HG03469 (cell line): Measurements from ENCODE around the gene FHAD1.

Experiments used
- ATAC-seq: cut with Tn5 transposase; IDR thresholded peaks from one replicate; pipeline ENCODE4 v1.9.1; 2021; ENCODE audit warnings: mild to moderate bottlenecking, moderate library complexity, moderate number of reproducible peaks; ENCODE audit not compliant: unreplicated experiment

FHAD1 gene

DNA sequence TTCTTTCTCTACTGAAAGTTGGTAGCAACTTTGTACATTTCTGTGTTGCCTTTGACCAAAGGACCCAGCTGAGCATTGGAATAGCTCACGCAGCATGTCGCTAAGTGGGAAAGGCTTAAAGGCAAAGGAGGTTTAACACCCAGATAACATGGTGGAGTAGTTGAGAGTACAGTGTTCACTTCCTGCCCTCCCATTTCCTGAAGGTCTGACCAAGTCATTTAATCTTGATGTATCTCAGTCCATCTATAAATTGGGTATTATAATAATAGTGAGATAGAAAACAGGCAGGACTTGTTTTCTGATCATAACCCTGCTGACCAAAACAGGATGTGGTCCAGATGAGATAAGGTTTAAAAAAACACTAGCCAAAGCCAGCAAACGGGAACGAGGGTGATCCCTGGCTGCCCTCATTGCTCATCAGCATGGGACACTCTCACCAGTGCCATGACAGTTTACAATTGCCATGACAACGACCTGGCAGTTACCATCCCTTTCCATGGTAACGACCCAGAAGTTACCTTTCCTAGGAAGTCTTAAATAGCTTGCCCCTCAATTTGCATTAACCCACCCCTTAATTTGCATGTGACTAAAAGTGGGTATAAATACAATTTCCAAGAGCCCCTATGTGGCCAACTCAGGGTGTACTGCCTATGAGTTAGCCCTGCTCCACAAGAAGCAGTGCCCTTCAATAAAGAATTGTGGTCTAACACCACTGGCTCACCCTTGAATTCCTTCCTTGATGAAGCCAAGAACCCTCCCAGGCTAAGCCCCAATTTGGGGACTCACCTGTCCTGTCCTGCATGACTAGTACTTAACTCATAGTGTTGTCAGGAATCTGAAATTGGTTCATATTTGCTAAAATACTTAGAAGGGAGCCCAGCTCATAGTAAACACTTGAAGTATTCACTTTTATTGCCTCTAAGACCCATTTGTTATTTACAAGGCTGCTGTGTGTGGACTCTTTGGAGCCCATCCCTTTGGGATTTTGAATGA lies 28.4 kb upstream of the FHAD1 start:
- no peak for ATAC-seq

DNA sequence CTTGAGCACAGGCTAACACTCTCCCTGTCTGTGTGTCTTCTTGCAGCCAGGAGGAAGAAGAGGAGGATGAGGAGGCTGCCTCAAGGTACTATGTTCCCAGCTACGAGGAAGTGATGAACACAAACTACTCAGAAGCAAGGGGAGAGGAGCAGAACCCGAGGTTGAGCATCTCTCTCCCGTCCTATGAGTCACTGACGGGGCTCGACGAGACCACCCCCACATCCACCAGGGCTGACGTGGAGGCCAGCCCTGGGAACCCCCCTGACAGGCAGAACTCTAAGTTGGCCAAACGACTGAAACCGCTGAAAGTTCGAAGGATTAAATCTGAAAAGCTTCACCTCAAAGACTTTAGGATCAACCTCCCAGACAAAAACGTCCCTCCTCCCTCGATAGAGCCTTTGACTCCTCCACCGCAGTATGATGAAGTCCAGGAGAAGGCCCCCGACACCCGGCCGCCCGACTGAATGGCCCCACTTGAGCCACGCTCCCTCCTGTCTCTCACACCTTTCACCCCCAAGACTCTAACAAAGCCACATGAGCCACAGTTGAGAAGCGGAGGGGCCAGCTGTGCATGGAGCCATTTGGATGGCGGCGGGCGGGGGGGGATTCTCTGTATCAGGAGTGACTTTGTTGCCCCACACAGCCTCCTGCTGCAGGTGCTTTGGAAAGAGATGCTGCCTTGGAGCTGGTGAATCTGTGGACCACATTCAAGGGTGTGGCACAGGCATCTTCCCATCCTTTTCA lies 27.6 kb upstream of the FHAD1 start:
- no peak for ATAC-seq

- ATAC-seq: no peak
These were observed 27.0 kb upstream of the FHAD1 start for GRCh38 chr1:15220024-15220392.

DNA sequence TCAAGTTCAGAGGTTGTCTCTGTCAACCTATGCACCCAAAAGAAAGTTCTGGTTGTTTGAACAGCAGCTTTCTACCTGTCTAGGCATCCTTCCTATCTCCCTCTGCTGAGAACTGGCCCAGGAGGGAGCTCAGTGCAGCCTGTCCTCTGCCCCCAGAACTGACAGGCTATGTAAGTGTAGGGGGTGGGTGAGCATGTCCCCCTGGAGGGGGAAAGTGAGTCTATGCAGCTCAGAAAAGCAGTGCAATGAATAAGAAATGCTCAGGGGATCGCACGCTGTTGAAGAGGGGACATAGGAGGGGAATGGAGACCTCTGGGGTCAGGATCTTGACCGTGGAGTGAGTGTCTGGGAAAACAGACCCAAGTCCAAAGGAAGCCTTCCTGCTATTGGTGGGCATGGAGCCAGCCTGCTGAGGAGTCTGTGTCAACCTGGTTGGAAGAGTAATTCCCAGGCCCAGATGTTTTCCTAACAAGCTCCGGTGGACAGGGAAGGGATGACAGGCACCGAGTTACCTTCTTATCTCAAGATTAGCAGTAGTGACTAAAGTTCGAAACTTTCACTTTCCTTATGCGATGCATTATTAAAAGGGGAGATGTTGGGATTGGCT lies 26.1 kb upstream of the FHAD1 start:
- no peak for ATAC-seq

DNA sequence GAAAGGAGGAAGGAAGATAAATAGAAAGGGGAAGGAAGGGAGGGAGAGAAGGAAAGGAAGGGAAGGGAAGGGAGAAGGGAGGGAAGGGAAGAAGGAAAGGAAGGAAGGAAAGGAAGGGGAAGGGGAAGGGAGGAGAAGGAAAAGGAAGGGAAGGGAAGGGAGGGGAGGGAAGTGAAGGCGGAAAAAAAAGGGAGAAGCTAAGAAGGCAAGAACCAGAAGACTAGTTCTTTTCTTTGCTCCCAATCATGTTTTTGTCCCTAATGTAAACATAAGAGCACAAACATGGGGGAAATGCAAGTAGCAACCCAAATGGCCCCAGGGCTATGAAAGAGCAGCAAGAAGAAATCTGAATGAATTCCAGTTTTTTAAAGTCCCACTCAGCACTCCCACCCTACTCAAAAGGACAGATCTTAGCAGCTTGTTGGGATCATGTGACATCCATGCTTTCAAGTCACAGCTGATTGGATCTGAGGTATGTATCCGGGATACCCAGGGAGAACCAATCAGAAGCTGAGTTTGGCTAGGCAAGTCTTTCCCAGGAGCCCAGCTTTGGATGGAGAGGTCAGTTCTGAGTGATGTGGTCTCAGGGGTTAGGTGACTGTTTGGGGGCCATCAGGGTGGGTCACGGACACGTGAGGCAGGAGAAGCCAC lies 24.2 kb upstream of the FHAD1 start:
- ATAC-seq: no peak

DNA sequence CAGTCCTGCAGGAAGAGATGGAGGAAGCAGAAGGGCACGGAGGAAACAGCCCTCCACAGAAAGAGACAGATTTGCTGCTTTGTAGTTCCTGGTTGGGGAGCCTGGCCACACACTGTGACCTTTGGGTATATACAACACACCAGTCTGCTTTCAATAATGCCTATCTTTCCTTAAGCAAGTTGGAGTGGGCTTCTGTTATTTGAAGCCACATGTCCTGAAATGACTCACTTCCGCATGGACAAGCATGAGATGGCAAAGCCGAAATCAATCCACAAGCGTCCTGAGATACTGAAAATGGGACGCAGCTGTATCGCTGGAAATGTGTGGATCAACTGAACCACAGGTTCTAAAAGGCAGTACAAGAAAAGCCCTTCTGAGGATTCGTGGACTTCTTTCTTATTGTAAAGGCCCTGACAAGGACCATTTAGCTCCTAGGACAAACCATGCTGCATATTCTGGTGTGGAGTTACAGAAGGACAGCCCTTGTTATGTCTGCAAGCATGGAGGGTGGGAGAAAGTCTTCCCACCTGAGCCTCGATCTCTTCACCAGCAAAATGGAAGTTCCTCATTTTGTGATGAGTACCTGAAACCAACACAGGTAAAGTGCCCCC lies 22.7 kb upstream of the FHAD1 start:
- no peak for ATAC-seq

DNA sequence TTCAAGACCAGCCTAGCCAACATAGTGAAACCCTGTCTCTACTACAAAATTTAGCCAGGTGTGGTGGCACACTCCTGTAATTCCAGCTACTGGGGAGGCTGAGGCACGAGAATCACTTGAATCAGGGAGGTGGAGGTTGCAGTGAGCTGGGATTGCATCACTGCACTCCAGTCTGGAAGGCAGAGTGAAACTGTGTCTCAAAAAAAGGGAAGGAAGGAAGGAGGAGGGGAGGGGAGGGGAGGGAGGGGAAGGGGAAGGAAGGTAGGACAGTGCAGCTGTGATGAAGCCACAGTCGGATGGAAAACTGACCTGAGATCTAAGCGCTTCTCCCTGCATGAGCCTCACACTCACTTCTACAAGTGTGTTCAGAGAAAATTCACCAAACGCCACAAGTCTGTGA lies 22.0 kb upstream of the FHAD1 start:
- ATAC-seq: no peak

GRCh38 chr1:15225461-15225860 lies 21.6 kb upstream of the FHAD1 start:
- ATAC-seq: no peak

- ATAC-seq: no peak
These were observed 20.4 kb upstream of the FHAD1 start for GRCh38 chr1:15226388-15227255.

GRCh38 chr1:15229707-15230131 lies 17.3 kb upstream of the FHAD1 start:
- ATAC-seq: no peak

- no peak for ATAC-seq
These were observed 15.3 kb upstream of the FHAD1 start for GRCh38 chr1:15231714-15232201.

DNA sequence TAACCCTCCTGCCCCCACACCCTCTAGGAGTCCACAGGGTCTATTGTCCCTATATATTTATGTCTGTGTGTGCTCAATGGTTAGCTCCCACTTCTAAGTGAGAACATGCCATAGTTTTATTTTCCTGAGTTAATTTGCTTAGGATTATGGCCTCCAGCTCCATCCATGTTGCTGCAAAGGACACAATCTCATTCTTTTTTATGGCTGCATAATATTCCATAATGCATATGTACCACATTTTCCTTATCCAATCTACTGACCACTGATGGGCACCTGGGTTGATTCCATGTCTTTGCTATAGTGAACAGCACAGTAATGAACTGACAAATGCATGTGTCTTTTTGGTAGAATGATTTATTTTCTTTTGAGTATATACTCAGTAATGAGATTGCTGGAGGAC lies 13.3 kb upstream of the FHAD1 start:
- ATAC-seq: no peak

DNA sequence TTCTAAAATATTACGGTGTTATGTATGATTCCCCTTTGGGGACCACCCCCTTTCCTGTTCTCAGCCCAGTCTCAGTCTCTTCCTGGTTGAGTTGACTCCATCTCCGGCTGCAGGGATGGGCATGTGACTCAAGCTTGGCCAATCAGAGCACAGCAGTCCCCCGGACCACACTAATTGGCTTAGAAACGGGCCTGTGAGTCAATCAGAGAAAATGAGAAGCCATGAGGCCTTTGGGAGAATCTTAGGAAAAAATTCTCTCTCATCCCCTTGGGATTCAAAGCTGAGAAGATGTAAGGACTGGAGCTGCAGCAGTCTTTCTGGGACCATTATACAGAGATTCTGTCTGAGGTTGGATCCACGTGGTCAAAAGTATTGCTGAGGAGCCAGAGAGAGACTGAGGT lies 10.7 kb upstream of the FHAD1 start:
- ATAC-seq: no peak

- ATAC-seq: no peak
These were observed 10.3 kb upstream of the FHAD1 start for GRCh38 chr1:15236746-15237145.

GRCh38 chr1:15238789-15239188 lies 8.2 kb upstream of the FHAD1 start:
- ATAC-seq: no peak

GRCh38 chr1:15242766-15243165 lies 4.3 kb upstream of the FHAD1 start:
- ATAC-seq: no peak

DNA sequence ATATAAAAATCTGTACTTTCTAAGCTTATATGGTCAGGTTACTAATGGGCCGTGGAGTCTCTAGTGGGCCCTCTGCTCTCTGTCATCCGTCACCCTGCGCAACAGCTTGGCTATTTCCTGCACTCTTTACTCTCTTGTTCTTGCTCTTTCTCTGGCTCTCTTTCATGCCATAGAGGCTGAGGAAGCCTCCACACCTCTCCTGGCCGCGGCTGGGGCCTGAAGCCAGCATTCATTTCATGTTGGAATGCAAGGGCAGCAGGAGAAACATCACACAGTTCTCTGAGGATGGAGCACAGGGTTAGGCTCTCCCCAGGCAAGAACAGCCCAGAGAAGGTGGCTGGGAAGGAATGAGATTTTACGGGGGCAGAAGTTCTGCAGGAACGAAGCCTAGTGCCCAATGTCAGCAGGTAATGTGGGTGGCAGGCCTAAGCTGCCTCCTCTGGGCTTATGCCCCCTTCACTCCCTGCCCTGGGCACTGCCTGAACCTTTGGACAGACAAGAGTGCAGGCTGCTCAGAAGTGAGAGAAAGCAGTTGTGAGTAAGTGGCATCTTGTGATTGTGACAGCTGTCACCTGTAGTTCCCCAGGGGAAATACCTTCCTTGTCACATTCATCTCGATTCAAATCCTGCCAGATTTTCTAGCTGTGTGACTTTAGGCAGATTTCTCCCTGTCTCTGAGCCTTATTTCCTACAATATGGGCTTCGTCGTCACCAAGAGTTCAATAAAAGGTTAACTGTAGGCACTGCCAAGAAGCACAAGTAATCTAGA lies 3.6 kb upstream of the FHAD1 start:
- no peak for ATAC-seq

GRCh38 chr1:15244813-15245212 lies 2.2 kb upstream of the FHAD1 start:
- ATAC-seq: no peak
